Astrocyte (in vitro differentiated cells and primary cell): ENCODE data around the gene DCLK1.

Source experiments
- EZH2 ChIP-seq: IDR thresholded peaks from 2 replicates; pipeline ENCODE4 v1.6.1; 2012; ENCODE audit warnings: mild to moderate bottlenecking, low read length, inconsistent platforms; ENCODE audit not compliant: insufficient read depth
- TF ChIP-seq, protein P1 (sequence below): IDR thresholded peaks from 2 replicates; pipeline ENCODE4 v1.5.1; 2011; ENCODE audit warnings: low read depth, mild to moderate bottlenecking, inconsistent platforms, low read length, moderate library complexity; ENCODE audit not compliant: insufficient read depth

DNA sequence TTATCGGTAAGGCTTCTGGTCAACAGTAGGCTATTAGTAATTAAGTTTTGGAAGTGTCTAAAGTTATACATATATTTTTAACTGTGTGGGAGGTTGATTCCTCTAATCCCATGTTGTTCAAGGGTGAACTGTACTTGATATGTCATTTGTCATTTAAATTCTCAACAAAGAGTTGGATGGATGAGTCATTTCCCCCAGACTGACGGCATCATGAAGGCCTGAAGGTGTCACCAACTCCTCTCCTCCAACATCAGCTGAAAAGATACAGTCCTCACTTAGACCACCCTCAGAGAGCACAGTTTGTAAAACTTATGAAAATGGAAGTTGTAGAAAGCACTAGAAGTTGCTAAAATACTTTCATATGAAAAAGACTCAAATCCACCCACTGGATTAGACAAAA, 48.8 kb downstream of the DCLK1 start:
- TF ChIP-seq, protein P1, sequence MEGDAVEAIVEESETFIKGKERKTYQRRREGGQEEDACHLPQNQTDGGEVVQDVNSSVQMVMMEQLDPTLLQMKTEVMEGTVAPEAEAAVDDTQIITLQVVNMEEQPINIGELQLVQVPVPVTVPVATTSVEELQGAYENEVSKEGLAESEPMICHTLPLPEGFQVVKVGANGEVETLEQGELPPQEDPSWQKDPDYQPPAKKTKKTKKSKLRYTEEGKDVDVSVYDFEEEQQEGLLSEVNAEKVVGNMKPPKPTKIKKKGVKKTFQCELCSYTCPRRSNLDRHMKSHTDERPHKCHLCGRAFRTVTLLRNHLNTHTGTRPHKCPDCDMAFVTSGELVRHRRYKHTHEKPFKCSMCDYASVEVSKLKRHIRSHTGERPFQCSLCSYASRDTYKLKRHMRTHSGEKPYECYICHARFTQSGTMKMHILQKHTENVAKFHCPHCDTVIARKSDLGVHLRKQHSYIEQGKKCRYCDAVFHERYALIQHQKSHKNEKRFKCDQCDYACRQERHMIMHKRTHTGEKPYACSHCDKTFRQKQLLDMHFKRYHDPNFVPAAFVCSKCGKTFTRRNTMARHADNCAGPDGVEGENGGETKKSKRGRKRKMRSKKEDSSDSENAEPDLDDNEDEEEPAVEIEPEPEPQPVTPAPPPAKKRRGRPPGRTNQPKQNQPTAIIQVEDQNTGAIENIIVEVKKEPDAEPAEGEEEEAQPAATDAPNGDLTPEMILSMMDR, result no peak
- no peak for TF ChIP-seq EZH2
